ENCODE results near the gene ALPI.
A peak's percentile ranks its signal among the peaks of the same experiment; 100 is the strongest.
"Not testable (repeated sequence)": the region's sequence is repeated elsewhere in the genome, so short reads cannot be mapped to it uniquely, and the experiment has no call there.

ALPI gene

DNA sequence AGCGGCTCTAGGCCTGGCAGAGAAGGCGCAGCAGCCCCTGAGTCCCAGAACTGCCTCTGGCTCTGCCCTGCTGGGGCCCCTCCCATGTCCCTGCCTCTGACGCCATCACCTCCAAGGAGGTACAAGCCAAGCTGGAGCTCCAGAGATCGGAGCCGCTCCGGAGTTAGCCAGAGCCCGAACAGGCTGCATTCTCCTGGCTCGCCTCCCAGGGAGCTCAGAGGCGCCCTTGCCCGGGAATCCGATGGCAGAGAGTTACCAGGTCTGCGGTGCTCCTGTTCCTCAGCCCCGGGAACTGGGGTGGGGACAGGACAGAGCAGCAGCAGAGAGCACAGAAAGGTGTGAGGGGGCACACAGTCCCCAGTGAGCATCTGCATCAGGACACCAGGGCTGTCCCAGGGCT lies 12.9 kb upstream of the ALPI start:
- DNase-seq (ENCODE audit: low spot score) = not testable (repeated sequence)

DNA sequence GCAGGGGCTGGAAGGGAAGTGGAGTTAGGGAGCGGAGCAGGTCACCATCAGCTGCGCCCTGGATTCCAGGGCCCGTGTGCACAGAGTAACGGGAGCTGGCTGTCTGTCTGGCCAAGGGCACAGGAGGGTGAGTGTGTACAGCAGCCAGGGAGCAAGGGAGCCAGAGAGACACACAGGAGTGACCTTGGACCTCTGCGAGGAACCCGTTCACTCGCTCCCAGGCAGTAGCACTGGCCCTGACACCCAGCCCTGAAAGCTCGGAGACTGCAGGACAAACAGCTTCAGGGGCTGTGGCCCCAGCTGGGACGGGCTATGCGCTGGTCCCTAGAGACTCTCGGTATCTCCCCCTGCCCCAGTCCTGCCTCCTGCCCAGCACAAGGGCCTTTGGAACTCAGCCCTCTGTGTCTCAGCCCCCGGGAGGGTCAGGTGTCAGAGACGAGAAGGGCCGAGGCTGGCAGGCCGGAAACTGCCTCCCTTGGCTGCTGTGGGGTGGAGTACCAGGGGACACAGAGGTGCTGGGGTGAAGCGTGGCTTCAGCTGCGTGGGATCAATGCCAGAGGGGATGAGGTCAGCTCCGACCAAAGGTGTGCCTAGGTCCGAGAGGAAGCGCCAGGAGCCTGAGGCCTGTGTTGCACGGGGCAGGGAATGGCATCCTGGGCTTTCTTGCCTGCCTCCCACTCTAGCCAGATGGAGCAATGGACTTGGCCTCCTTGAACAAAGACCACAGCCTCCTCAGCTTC lies 12.1 kb upstream of the ALPI start:
- not testable (repeated sequence) for DNase-seq (ENCODE audit: low spot score)

DNA sequence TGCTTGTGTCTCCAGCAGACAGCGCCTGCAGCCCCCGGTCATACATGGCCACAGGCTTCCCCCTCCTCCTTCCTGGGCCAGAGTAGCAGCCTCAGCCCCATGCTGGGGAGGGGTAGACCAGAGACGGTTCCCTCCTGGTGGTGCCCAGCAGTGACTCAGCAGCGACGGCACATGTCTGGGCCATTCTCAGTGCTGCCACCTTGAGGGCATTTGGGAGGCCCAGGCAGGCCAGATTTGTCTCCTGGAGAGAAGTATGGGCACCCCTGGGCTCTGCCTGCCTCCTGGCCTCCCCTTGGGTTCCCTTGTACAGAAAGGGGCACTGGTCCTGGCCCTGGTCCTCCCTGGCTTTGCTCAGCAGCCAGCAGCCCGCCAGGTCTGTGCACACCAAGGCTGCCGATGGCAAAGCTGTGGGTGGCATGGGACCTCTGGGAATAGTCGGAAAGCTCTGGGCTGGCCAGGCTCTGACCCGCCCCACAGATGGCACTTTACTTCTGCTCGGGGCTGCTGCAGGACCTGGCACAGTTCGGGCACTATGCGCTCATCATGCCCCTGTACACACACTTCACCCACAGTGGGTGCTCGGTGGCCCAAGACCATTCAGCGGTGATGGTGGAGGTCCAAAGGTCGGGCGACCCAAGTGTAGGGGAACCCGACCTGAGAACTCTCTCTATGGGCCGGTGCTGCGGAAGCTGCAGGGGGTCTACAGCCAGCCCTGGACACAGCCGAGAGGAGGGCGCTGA lies 11.4 kb upstream of the ALPI start:
- DNase-seq (ENCODE audit: low spot score) = peak; percentile 32

DNA sequence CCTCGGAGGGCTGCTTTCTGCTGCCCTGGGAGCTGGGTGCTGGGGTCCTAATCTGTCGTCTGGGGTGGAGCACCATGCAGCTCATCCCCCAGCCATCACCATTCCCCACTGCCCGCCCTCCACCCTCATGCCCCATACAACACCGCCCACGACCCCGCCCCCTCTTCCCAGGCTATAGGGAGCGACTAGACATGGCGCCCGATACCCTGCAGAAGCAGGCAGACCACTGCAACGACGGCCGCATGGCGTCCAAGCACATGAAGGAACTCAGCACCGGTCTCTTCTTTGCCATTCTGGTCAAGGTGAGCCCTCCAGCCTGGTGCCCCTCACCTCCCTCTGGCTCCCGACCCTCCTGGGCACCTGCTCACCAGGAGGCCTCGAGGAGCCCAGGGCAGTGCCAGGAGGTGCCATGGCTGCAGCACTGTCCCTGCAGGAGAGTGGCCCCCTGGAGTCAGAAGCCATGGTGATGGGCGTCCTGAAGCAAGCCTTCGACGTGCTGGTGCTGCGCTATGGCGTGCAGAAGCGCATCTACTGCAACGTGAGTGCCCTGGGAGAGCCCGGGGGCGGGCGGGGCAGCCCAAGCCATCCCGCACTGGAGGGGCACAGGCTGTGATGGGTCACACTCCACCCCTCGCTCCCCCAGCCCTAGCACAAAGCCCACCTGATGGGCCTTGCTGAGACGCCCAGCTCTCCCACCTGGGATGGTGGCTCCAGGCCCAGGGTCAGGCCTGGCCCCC lies 10.6 kb upstream of the ALPI start:
- not testable (repeated sequence) for DNase-seq (ENCODE audit: low spot score)

DNA sequence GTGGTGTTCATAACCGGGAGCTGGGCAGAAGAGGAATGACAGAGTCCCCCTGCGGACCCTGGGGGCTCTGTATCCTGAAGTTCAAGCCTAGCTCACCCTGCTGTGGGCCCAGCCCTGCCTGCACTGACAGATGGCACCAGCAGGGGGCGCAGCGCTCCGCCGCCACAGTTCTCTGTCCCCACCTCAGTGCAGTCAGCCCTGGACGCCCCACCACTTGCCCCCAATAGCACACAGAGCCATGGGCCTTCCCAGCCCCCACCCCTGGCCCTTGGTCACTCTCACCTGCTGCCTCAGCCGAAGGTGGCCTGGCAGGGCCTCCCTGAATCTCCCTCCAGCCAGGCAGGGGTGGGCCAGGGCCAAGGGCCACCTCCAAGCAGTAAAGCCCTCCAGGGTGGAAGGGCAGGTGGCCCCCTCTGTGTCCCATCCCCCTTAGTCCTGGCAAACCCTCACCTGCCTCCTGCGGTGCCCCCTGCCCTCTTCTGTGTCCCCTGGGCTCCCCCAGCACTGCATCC lies 9.6 kb upstream of the ALPI start:
- not testable (repeated sequence) for DNase-seq (ENCODE audit: low spot score)

DNA sequence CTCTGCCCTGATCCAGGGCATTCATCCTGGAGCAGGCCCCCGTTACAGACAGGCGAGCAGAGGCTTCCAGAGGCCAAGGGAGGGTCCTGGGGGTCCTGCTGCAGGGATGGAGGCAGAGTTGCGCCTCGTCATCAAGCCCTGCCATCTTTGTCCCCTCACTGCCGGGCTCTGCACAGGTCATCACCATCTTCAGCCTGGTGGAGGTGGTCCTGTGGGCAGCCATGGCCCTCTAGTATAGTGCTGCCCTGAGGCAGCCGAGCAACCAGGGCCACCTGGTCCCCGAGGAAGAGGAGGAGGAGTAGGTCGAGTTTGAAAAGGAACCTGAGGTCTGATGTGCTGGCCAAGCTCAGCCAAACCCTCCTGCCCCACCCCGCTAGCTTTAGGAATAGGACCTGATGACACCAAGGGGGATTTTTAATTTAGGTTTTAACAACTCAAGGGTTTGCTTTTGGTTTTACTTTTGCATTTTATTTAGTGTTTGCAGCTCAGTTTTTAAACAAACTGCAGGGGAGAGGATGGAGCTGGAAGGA lies 8.8 kb upstream of the ALPI start:
- no peak for DNase-seq (ENCODE audit: low spot score)

DNA sequence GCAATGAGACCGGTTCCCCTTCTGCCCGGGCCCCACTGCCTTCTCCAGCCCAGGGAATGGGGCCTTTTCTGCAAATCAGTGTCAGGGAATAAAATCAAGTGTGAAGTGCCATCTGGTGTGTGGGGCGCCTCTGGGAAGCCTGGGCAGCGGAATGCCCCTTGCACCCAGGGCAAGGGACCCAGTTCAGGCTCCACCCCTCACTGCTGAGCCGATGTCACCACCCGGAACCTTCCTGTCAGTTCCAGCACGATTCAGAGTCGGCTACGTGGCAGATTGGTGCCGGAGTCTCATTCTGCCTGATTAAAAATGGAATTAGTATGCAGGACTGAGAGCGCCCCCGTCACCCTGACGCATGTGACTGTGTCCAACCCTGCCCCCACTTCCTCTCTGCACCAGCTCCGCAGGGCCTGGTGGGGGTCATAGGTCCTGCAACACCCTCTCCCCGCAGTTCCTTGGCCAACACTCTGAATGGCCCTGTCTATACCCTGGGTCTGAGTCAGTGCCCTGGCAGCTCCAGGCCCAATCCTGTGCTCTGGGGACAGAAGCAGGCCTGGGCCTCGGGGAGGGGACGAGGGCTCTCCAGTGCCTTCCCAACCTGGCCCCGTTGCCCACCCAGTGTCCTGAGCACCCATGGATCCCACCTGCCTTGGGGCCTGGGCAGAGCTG lies 8.2 kb upstream of the ALPI start:
- no peak for DNase-seq (ENCODE audit: low spot score)

DNA sequence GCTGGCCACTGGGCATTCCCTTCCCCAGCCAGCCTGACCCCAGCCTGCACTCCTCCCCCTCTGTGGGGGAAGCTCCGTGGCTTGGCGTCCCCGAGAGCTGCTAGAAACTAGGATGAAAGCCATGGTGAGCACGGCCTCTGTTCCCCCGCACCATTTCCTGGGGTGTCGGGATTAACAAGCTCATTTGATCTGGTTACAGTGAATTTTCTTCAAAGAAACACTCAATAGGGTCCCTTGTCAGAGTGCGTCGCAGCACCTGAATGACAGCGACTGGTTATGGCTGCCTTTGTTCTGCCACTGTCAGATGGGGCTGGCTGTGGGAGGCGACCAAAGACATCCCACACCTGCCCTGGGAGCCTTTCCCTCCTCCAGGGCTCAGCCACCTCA lies 7.7 kb upstream of the ALPI start:
- no peak for DNase-seq (ENCODE audit: low spot score)

DNA sequence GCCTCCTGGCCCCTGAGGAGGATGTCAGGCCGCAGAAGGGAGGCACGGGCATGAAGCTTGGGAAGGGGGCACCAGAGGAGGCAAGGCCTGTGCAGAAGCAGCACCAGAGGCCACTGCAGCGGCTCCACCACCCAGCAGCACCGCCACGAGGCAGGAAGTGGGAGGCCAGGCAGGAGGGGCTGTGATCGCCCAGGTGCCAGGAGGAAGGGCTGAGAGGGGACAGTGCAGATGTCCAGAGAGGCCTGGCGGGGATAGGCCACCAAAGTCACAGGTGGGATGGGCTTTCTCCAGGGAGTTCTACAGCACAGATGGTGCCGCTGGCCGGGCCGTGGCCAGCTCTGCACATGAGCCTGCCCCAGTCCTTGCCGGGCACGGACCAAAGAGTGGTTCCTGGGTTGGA lies 6.0 kb upstream of the ALPI start:
- DNase-seq (ENCODE audit: low spot score) = no peak

DNA sequence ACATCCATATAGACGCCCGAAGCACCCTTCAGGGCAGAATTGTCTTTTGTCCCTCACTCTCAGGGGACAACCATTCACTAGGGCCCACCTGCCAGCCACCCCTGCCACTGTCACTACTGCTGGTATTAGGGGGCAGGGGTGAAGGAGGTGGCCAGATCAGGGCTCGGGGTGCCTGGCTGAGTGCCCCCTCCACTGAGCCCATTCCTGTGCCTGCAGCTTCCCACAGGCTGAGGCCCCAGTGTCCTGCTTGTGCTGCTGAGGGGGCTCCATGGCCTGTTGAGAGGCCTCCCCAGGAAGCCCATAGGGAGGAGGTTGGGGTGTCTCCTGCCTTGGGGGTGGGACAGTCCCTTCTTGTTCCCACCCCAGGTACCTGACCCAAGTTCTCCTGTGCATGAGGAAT lies 4.3 kb upstream of the ALPI start:
- DNase-seq (ENCODE audit: low spot score) = not testable (repeated sequence)

DNA sequence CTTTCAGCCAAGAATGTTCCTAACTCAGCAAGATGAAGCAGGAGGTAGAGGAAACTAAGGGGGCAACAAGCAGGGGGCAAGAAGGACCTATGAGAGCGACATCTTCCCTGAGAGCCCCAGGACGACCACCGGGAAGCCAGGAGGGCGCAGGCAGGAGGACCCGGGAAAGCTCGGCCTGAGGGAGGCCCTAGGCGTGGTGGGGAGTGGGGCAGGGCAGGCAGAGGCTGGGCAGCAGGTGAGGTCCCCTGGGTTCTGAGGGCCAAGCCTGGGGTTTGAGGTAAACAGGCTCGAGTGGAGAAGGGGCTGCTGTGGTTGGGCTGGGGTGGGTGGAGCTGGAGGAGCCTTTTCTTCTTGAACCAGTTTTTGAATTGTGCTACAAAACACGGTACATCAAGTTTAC lies 1.3 kb upstream of the ALPI start:
- no peak for DNase-seq (ENCODE audit: low spot score)

DNA sequence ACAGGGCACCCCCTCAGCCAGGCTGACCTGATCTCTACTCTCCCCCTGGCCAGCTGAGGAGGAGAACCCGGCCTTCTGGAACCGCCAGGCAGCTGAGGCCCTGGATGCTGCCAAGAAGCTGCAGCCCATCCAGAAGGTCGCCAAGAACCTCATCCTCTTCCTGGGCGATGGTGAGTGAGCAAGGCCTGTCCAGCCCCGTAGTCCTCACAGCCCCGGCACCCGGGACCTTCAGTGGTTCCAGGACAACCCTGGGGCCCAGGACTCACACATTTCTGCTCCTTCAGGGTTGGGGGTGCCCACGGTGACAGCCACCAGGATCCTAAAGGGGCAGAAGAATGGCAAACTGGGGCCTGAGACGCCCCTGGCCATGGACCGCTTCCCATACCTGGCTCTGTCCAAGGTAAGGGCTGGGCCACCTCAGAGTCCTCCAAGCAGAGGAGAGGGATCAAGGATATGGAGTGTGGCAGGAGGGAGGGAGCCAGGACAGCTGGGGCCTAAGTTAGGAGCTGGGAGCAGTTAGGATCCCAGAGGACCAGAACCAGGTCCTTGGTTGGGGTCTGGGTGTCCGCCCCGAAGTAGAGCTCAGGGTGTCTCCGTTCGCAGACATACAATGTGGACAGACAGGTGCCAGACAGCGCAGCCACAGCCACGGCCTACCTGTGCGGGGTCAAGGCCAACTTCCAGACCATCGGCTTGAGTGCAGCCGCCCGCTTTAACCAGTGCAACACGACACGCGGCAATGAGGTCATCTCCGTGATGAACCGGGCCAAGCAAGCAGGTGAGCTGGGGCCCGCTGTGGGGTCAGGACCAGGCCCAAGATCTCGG lies 555 bp downstream of the ALPI start:
- DNase-seq (ENCODE audit: low spot score) = no peak

DNA sequence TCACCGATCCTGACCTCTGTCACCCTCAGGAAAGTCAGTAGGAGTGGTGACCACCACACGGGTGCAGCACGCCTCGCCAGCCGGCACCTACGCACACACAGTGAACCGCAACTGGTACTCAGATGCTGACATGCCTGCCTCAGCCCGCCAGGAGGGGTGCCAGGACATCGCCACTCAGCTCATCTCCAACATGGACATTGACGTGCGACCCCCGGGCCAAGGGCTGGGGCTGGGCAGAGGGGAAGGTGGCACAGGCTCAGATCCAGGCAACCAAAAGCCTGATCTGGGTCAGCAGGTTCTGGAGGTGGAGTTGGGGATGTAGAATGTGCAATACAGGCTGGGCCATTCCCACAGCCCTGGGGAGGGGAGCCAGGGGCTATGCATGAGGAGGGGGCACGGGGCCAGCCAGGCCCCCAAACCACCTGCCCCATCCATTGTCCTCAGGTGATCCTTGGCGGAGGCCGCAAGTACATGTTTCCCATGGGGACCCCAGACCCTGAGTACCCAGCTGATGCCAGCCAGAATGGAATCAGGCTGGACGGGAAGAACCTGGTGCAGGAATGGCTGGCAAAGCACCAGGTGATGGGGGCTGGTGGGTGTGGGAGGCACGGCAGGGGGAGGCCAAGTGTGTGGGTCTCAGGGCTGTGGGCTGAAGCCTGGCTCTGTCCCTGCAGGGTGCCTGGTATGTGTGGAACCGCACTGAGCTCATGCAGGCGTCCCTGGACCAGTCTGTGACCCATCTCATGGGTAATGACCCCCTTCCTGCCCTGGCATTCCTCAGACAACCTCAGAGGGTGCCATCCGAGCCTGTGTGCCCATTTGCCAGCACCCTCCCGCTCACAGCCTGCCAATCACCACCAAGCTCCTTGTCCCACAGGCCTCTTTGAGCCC lies 1.4 kb downstream of the ALPI start:
- DNase-seq (ENCODE audit: low spot score) = no peak

DNA sequence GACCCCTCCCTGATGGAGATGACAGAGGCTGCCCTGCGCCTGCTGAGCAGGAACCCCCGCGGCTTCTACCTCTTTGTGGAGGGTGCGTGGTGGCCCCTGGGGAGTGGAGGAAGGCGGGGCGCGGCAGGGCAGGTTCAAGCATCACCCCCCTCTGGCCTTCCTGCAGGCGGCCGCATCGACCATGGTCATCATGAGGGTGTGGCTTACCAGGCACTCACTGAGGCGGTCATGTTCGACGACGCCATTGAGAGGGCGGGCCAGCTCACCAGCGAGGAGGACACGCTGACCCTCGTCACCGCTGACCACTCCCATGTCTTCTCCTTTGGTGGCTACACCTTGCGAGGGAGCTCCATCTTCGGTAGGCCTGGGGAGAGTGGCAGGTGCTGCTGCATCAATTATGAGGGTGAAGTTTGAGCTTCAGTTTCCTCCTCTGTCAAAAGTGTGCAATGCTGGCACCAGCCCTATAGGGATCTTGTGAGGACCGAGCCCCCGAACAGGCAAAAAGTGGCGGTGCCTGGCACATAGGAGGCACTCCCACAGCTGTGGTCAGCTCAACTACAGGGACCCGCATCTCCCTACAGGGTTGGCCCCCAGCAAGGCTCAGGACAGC lies 2.2 kb downstream of the ALPI start:
- DNase-seq (ENCODE audit: low spot score) = no peak

DNA sequence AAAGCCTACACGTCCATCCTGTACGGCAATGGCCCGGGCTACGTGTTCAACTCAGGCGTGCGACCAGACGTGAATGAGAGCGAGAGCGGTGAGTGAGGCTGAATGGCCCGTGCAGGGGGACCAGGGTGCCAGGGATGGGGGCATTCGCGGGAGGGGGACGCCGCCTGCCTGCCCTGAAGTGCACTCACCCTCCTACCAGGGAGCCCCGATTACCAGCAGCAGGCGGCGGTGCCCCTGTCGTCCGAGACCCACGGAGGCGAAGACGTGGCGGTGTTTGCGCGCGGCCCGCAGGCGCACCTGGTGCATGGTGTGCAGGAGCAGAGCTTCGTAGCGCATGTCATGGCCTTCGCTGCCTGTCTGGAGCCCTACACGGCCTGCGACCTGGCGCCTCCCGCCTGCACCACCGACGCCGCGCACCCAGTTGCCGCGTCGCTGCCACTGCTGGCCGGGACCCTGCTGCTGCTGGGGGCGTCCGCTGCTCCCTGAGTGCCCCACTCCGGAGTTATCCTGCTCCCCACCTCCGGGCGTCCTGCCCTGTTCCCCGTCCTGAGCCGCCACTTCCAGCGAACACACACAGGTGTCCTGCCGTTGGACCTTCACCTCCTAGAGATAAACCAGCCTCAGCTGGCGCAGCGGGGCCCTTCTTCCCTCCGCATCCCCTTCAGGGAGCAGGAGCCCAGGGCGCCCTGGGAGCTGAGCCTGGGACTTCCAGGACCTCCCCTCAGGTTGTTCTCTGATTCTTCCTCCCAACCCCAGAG lies 2.9 kb downstream of the ALPI start:
- no peak for DNase-seq (ENCODE audit: low spot score)

DNA sequence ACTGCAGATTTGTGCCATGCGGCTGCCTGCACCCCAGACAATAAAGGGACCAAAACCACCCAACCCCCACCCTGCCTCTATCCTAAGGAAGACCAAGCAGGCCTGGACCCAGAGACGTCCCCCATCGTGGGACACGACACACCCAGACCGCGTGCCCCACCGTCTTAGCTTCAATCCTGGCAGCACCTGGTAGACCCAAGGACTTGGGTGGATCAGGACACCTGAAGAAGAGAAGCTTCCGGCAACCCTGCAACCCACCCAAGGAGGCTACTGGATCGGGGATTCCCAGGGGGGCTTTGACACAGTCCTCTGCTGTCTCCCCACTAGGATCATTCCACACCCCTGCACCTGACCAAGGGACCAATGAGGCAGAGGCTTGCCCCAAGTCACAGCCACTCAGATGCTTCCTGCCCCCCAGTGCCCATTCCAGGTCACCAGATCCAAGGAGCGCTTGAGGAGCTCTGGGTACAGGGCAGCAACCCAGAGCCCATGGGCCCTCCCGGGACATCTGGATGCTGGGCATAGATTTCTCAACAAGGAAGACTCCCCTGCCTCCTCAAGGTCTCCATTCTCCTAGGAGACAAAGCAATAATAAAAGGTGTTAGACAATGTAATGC lies 3.6 kb downstream of the ALPI start:
- DNase-seq (ENCODE audit: low spot score) = no peak

DNA sequence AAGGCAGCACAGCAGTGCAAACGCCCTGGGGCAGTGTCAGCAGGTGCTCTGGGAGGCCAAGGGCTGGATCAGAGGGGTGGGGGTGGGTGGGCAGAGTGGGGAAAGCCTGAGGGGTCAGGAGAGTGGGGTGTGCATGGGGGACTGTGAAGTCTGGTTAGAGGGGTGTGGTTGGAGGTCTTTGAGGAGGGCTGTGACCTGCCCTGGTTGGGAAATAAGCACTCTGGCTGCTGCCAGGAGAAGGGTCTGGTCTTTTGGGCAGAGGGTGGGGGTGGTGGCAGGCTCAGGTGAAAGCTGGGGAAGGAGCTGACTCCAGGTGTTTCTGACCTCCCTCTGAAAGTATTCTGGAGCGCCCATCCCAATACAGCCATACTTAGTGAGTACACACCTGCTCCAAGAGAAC lies 4.2 kb downstream of the ALPI start:
- DNase-seq (ENCODE audit: low spot score) = no peak

Data from LoVo (cell line).